HepG2 (cell line): Measurements from ENCODE around the gene PUS7.

Source experiments
- CTCF ChIP-seq: sonication (generic); formaldehyde crosslinking; IDR thresholded peaks from 2 replicates; pipeline ENCODE4 v1.5.0; 2020; ENCODE audit warnings: mild to moderate bottlenecking, missing genetic modification reagents, moderate library complexity
- EZH2 ChIP-seq: conservative IDR thresholded peaks from 2 replicates; pipeline ENCODE4 v1.6.1; 2012; ENCODE audit warnings: mild to moderate bottlenecking, low read depth, low read length, moderate library complexity
- HMG20B ChIP-seq: conservative IDR thresholded peaks from 2 replicates; pipeline ENCODE4 v1.6.1; 2016; ENCODE audit warnings: missing genetic modification reagents, missing compliant biosample characterization
- HOMEZ ChIP-seq: IDR thresholded peaks from 2 replicates; pipeline ENCODE4 v1.6.1; 2016; ENCODE audit warnings: low read depth
- MXI1 ChIP-seq: IDR thresholded peaks from 3 replicates; pipeline ENCODE4 v1.6.1; 2012; ENCODE audit warnings: low read depth, low read length, inconsistent platforms, borderline replicate concordance
- SMAD1 ChIP-seq: sonication (generic); formaldehyde crosslinking; IDR thresholded peaks from 2 replicates; pipeline ENCODE4 v1.4.0; 2020; ENCODE audit warnings: missing genetic modification reagents, low read depth, mild to moderate bottlenecking, borderline replicate concordance
- SP1 ChIP-seq, 2 experiments: fragments of 450-650 bp in 1 of 2; sonication (generic) in 1 of 2; formaldehyde crosslinking in 1 of 2; IDR thresholded peaks; 2 replicates each; pipeline versions ENCODE4 v1.4.0 to v1.6.1; 2016 to 2020; ENCODE audit warnings: missing genetic modification reagents in 1 of 2
- ZNF292 ChIP-seq: sonication (generic); formaldehyde crosslinking; IDR thresholded peaks from 2 replicates; pipeline ENCODE4 v1.8.1; 2022; ENCODE audit warnings: mild to moderate bottlenecking, low read depth, missing genetic modification reagents, borderline replicate concordance
- ZNF350 ChIP-seq: sonication (generic); formaldehyde crosslinking; IDR thresholded peaks from 2 replicates; pipeline ENCODE4 v1.4.0; 2020; ENCODE audit warnings: mild to moderate bottlenecking, low read depth, missing genetic modification reagents, borderline replicate concordance
- TF ChIP-seq, protein P1 (sequence below): sonication (generic); formaldehyde crosslinking; IDR thresholded peaks from 2 replicates; pipeline ENCODE4 v1.9.0; 2021; ENCODE audit warnings: missing genetic modification reagents, borderline replicate concordance

GRCh38 chr7:105457619-105458225 lies 64.3 kb downstream of the PUS7 start:
- TF ChIP-seq CTCF (CRISPR knock-in tag) (no peak), SMAD1 (no peak), ZNF292 (CRISPR knock-in tag) (no peak), HOMEZ (CRISPR knock-in tag) (no peak), ZNF350 (no peak), EZH2 (no peak), MXI1 (no peak), SP1 (IDR thresholded peaks at IDR 0.05) (no peak), SP1 (CRISPR knock-in tag; IDR thresholded peaks at IDR 0.05) (no peak), HMG20B (no peak)
- TF ChIP-seq, protein P1, sequence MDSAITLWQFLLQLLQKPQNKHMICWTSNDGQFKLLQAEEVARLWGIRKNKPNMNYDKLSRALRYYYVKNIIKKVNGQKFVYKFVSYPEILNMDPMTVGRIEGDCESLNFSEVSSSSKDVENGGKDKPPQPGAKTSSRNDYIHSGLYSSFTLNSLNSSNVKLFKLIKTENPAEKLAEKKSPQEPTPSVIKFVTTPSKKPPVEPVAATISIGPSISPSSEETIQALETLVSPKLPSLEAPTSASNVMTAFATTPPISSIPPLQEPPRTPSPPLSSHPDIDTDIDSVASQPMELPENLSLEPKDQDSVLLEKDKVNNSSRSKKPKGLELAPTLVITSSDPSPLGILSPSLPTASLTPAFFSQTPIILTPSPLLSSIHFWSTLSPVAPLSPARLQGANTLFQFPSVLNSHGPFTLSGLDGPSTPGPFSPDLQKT (CRISPR knock-in tag) = no peak
